Activated CD8-positive, alpha-beta memory T cell treated with anti-CD3 and anti-CD28 coated beads for 4 hours (primary cell): ENCODE measurements around the gene ZNF215.
"Not testable (repeated sequence)": the region's sequence is repeated elsewhere in the genome, so short reads cannot be mapped to it uniquely, and the experiment has no call there.

Experiments
- DNase-seq, 2 donors: peaks; one replicate each; pipeline ENCODE4 v3.0.0-alpha.2; 2020; ENCODE audit warnings: low read depth in 2 of 2

ZNF215 gene

GRCh38 chr11:6926208-6927029, at the start of gene ZNF215:
Gene ZNF215 (plus strand): TSS chr11:6926426. CDS start chr11:6932273, 5,847 bp downstream.
- DNase-seq, result no peak

- DNase-seq, result no peak
These were observed 49.3 kb upstream of the ZNF215 start for GRCh38 chr11:6876914-6877313.

- no peak for DNase-seq
These were observed 43.5 kb upstream of the ZNF215 start for GRCh38 chr11:6882751-6883150.

- DNase-seq, result not testable (repeated sequence)
These were observed 38.5 kb upstream of the ZNF215 start for GRCh38 chr11:6887711-6888110.

- DNase-seq, result no peak
These were observed 37.4 kb upstream of the ZNF215 start for GRCh38 chr11:6888830-6889229.

- no peak for DNase-seq
These were observed 36.4 kb upstream of the ZNF215 start for GRCh38 chr11:6889835-6890234.

GRCh38 chr11:6892400-6892799, 33.8 kb upstream of the ZNF215 start, which contains the start of gene OR2D2:
Gene OR2D2 (minus strand): TSS chr11:6892500. CDS start chr11:6892500, 0 bp downstream.
- no peak for DNase-seq

- DNase-seq, result no peak
These were observed 32.1 kb upstream of the ZNF215 start for GRCh38 chr11:6894097-6894496.

- no peak for DNase-seq
These were observed 31.2 kb upstream of the ZNF215 start for GRCh38 chr11:6895010-6895409.

- DNase-seq, result no peak
These were observed 27.3 kb upstream of the ZNF215 start for GRCh38 chr11:6898911-6899310.

- DNase-seq, result no peak
These were observed 25.8 kb upstream of the ZNF215 start for GRCh38 chr11:6900327-6900999.

GRCh38 chr11:6904804-6905203, 21.4 kb upstream of the ZNF215 start:
- not testable (repeated sequence) for DNase-seq

- no peak for DNase-seq
These were observed 14.8 kb upstream of the ZNF215 start for GRCh38 chr11:6911378-6911777.

GRCh38 chr11:6911948-6912347, 14.3 kb upstream of the ZNF215 start:
- DNase-seq, result no peak

- no peak for DNase-seq
These were observed 6.5 kb upstream of the ZNF215 start for GRCh38 chr11:6919698-6920097.

GRCh38 chr11:6920702-6921101, 5.5 kb upstream of the ZNF215 start, which contains the start of gene OR2D3:
Gene OR2D3 (plus strand): TSS chr11:6921002. CDS start chr11:6921002, 0 bp downstream.
- DNase-seq, result no peak

- no peak for DNase-seq
These were observed 1.1 kb upstream of the ZNF215 start for GRCh38 chr11:6925007-6925577.

- no peak for DNase-seq
These were observed 504 bp upstream of the ZNF215 start for GRCh38 chr11:6925636-6926207.

GRCh38 chr11:6927030-6927617, 898 bp downstream of the ZNF215 start:
- no peak for DNase-seq

- no peak for DNase-seq
These were observed 2.7 kb downstream of the ZNF215 start for GRCh38 chr11:6928916-6929315.

- no peak for DNase-seq
These were observed 5.0 kb downstream of the ZNF215 start for GRCh38 chr11:6931146-6931713.

GRCh38 chr11:6932145-6932544, 5.9 kb downstream of the ZNF215 start:
- no peak for DNase-seq
